Keratinocyte (primary cell): ENCODE results near the gene GPR107.

Source experiments
- EZH2 ChIP-seq: IDR thresholded peaks from one replicate; pipeline ENCODE4 v1.6.1; 2012; ENCODE audit warnings: inconsistent platforms, mild to moderate bottlenecking, low read length, moderate library complexity
- TF ChIP-seq, protein P1 (sequence below), 3 experiments: IDR thresholded peaks in 1 of 3; conservative IDR thresholded peaks in 1 of 3; optimal IDR thresholded peaks in 1 of 3; 2 replicates in 2 of 3; 3 replicates in 1 of 3; pipeline versions ENCODE3 to v1.5.1; 2011; ENCODE audit warnings: low read length in 3 of 3, mild to moderate bottlenecking in 3 of 3, moderate library complexity in 2 of 3, control low read depth in 1 of 3, inconsistent platforms in 1 of 3; ENCODE audit not compliant: insufficient read depth in 2 of 3; ENCODE audit errors: extremely low read depth in 1 of 3

GRCh38 chr9:130149031-130149430 is 95.3 kb downstream of the GPR107 start:
- TF ChIP-seq, protein P1, sequence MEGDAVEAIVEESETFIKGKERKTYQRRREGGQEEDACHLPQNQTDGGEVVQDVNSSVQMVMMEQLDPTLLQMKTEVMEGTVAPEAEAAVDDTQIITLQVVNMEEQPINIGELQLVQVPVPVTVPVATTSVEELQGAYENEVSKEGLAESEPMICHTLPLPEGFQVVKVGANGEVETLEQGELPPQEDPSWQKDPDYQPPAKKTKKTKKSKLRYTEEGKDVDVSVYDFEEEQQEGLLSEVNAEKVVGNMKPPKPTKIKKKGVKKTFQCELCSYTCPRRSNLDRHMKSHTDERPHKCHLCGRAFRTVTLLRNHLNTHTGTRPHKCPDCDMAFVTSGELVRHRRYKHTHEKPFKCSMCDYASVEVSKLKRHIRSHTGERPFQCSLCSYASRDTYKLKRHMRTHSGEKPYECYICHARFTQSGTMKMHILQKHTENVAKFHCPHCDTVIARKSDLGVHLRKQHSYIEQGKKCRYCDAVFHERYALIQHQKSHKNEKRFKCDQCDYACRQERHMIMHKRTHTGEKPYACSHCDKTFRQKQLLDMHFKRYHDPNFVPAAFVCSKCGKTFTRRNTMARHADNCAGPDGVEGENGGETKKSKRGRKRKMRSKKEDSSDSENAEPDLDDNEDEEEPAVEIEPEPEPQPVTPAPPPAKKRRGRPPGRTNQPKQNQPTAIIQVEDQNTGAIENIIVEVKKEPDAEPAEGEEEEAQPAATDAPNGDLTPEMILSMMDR (optimal IDR thresholded peaks at IDR 0.05 in 1 of 3, IDR thresholded peaks at IDR 0.05 in 1 of 3, conservative IDR thresholded peaks at IDR 0.05 in 1 of 3; ENCODE audit: extremely low read depth in 1 of 3, insufficient read depth in 2 of 3, low read length in 3 of 3), result no peak
- no peak for TF ChIP-seq EZH2
